Measurements from ENCODE around the gene PPP3CA. TPM values are rescaled to one million over a fixed set of nuclear protein-coding genes. Genes with fewer than 3 reads are reported as not detected.

The PPP3CA gene
- total and polyA plus RNA-seq, 2 of the 8 experiments (the other 6 are each of a cell fraction or from before 2014, with no cell fraction given): 7.9 to 35.0 TPM

GRCh38 chr4:100979736-100980135 lies 367.6 kb downstream of the PPP3CA start (continued):
- no peak for TF ChIP-seq CHD7 (IDR thresholded peaks at IDR 0.05; ENCODE audit: insufficient replicate concordance, low read length)
- TF ChIP-seq TCF12 (IDR thresholded peaks at IDR 0.05; ENCODE audit: low read depth, low read length): no peak
- TF ChIP-seq USF2 (IDR thresholded peaks at IDR 0.05; ENCODE audit: low read length): no peak

Data from H1 (cell line).